Transverse colon (tissue), 4 donors: Measurements from ENCODE around the gene MYO16. TPM values are rescaled to one million over a fixed set of nuclear protein-coding genes. Genes with fewer than 3 reads are reported as not detected.

Experiments used
- DNase-seq: peaks from one replicate; pipeline ENCODE4 v3.0.0-alpha.2; 2019
- H3K27ac ChIP-seq, 4 donors: fragments of 200-600 bp; sonication (generic); 2 replicates each; pipeline ENCODE4 v1.5.1; 2016 to 2018; ENCODE audit warnings: inconsistent platforms in 4 of 4
- H3K27me3 ChIP-seq: fragments of 200-600 bp; sonication (generic); 2 replicates; pipeline ENCODE4 v1.5.1; 2017; ENCODE audit warnings: inconsistent platforms
- H3K36me3 ChIP-seq, 4 donors: fragments of 200-600 bp; sonication (generic); 2 replicates each; pipeline ENCODE4 v1.5.1; 2017 to 2019; ENCODE audit warnings: inconsistent platforms in 4 of 4
- H3K4me1 ChIP-seq, 4 donors: fragments of 200-600 bp; sonication (generic); 2 replicates each; pipeline ENCODE4 v1.5.1; 2017 to 2020; ENCODE audit warnings: inconsistent platforms in 4 of 4
- H3K4me3 ChIP-seq, 4 donors: fragments of 200-600 bp; sonication (generic); 1 replicate in 1 of 4; 2 replicates in 3 of 4; pipeline versions ENCODE4 v1.5.1 to v1.6.1; 2017 to 2019; ENCODE audit warnings: inconsistent platforms in 4 of 4
- H3K9me3 ChIP-seq, 2 donors: fragments of 200-600 bp; sonication (generic); 2 replicates each; pipeline ENCODE4 v1.5.1; 2017 to 2019; ENCODE audit warnings: inconsistent platforms in 2 of 2
- CTCF ChIP-seq, 5 experiments: fragments of 200-600 bp in 3 of 5; fragments of 450-650 bp in 2 of 5; sonication (generic) in 3 of 5; IDR thresholded peaks; 1 replicate in 2 of 5; 2 replicates in 3 of 5; pipeline ENCODE4 v1.5.1; 2016 to 2017; ENCODE audit warnings: antibody characterized with exemption in 5 of 5, inconsistent platforms in 3 of 5, mild to moderate bottlenecking in 2 of 5, moderate library complexity in 1 of 5
- EP300 ChIP-seq: sonication (generic); formaldehyde crosslinking; IDR thresholded peaks from one replicate; pipeline ENCODE4 v1.6.1; 2017; ENCODE audit warnings: antibody characterized with exemption, low read depth
- POLR2A ChIP-seq: fragments of 450-650 bp; IDR thresholded peaks from one replicate; pipeline ENCODE4 v1.6.1; 2016; ENCODE audit warnings: antibody characterized with exemption, mild to moderate bottlenecking, moderate library complexity
- POLR2AphosphoS5 ChIP-seq, 3 donors: sonication (generic); formaldehyde crosslinking; IDR thresholded peaks; one replicate each; pipeline ENCODE4 v1.6.1; 2016; ENCODE audit warnings: antibody characterized with exemption in 3 of 3
- WGBS, 2 donors: methylation state at CpG; one replicate each; pipeline ENCODE4 v1.1.5; 2018; ENCODE audit warnings: low coverage in 1 of 2; 5-methylcytosine and 5-hydroxymethylcytosine counted together
- in situ Hi-C, 4 donors: fragments of 200-750 bp; cut with MboI; loops; one replicate each; pipeline versions ENCODE4 v1.15.0 to v1.15.1; 2017; ENCODE audit warnings: low sequenced_read_pairs in 3 of 4, low pct_ligation_motif_present in 1 of 4, low pct_unique_long_range_greater_than_20kb in 1 of 4
- intact Hi-C: fragments of 100-400 bp; cut with DNase I; formaldehyde crosslinking; loops from one replicate; pipeline ENCODE4 v1.15.1; 2023; ENCODE audit warnings: low total_unique reads
- total RNA-seq, 4 donors: library from RNA; depleted of rRNA; stranded (reverse); fragments of >200 nt; gene quantifications; one replicate each; pipeline ENCODE4 v1.1.0, GENCODE V29; 2016

The MYO16 gene
- total RNA-seq, 4 donors from 2014 or later = under 0.01 to 3.4 TPM; not detected in 2

GRCh38 chr13:109157275-109157674 lies 527.9 kb downstream of the MYO16 start:
- no peak overlapping the region for H3K27ac ChIP-seq
- peaks cover 5% of the 10 kb centered on the region for H3K27me3 ChIP-seq
- intact Hi-C loops (loop anchor here (2.0 kb wide), 1 partner anchor 944 kb away; no protein-coding TSS in a partner anchor), in situ Hi-C loops (loop anchor here in 1 of 4 donors (25.0 kb wide), 1 partner anchor 955 kb away; no protein-coding TSS in a partner anchor)
- no peaks in the 10 kb centered on the region for H3K4me1 ChIP-seq
- H3K36me3 ChIP-seq = no peaks in the 10 kb centered on the region
- 79 to 86% methylated on average over 5 of the region's 5 CpGs for WGBS, 2 donors
- no peak overlapping the region for H3K4me3 ChIP-seq
- H3K9me3 ChIP-seq = no peaks in the 10 kb centered on the region
- no peak for DNase-seq
- no peak for TF ChIP-seq POLR2A
- no peak for TF ChIP-seq EP300
- no peak for TF ChIP-seq POLR2AphosphoS5 (IDR thresholded peaks at IDR 0.05)
- no peak for TF ChIP-seq CTCF (IDR thresholded peaks at IDR 0.05)

- Histone ChIP-seq H3K36me3 (no peaks in the 10 kb centered on the region), H3K4me3 (no peak overlapping the region), H3K9me3 (no peaks in the 10 kb centered on the region), H3K27ac (no peak overlapping the region), H3K4me1 (no peaks in the 10 kb centered on the region), H3K27me3 (peaks cover 5% of the 10 kb centered on the region)
- in situ Hi-C loops = loop anchor here in 1 of 4 donors (25.0 kb wide), 1 partner anchor 954 kb away; no protein-coding TSS in a partner anchor
- no peak for DNase-seq
- 61 to 62% methylated on average over 3 of the region's 3 CpGs for WGBS, 2 donors
- TF ChIP-seq CTCF (IDR thresholded peaks at IDR 0.05) (no peak), POLR2AphosphoS5 (IDR thresholded peaks at IDR 0.05) (no peak), EP300 (no peak), POLR2A (no peak)
- intact Hi-C loops = no loop called here
Measured at GRCh38 chr13:109158383-109158782, 529.0 kb downstream of the MYO16 start.

GRCh38 chr13:109159650-109160309 lies 530.4 kb downstream of the MYO16 start:
- no peaks in the 10 kb centered on the region for H3K9me3 ChIP-seq
- peaks cover 5% of the 10 kb centered on the region for H3K27me3 ChIP-seq
- H3K27ac ChIP-seq = no peak overlapping the region
- WGBS, 2 donors = 83 to 87% methylated on average over 7 to 14 of the region's 14 CpGs
- DNase-seq = no peak
- in situ Hi-C loops (loop anchor here in 1 of 4 donors (25.0 kb wide), 1 partner anchor 953 kb away; no protein-coding TSS in a partner anchor), intact Hi-C loops (no loop called here)
- H3K36me3 ChIP-seq = no peaks in the 10 kb centered on the region
- TF ChIP-seq CTCF (IDR thresholded peaks at IDR 0.05) (no peak), POLR2AphosphoS5 (IDR thresholded peaks at IDR 0.05) (no peak)
- H3K4me1 ChIP-seq = no peaks in the 10 kb centered on the region
- H3K4me3 ChIP-seq = no peak overlapping the region

- in situ Hi-C loops = loop anchor here in 1 of 4 donors (25.0 kb wide), 1 partner anchor 952 kb away; no protein-coding TSS in a partner anchor
- H3K36me3 ChIP-seq = no peaks in the 10 kb centered on the region
- intact Hi-C loops = no loop called here
- TF ChIP-seq CTCF (IDR thresholded peaks at IDR 0.05) (no peak), POLR2A (no peak), EP300 (no peak), POLR2AphosphoS5 (IDR thresholded peaks at IDR 0.05) (no peak)
- H3K9me3 ChIP-seq = no peaks in the 10 kb centered on the region
- H3K27me3 ChIP-seq = peaks cover 3% of the 10 kb centered on the region
- 68 to 97% methylated on average over 4 of the region's 4 CpGs for WGBS, 2 donors
- H3K27ac ChIP-seq = no peak overlapping the region
- H3K4me1 ChIP-seq = no peaks in the 10 kb centered on the region
- no peak overlapping the region for H3K4me3 ChIP-seq
- DNase-seq = no peak
Measured at GRCh38 chr13:109160357-109160756, 530.9 kb downstream of the MYO16 start.
